K562 (cell line): ENCODE measurements around the gene ACTN1. TPM values are rescaled to one million over a fixed set of nuclear protein-coding genes. Genes with fewer than 3 reads are reported as not detected.

Source experiments
- ATAC-seq: fragments of 200-7000 bp; cut with Tn5 transposase; 3 replicates; pipeline ENCODE4 v1.9.1; 2020; ENCODE audit warnings: moderate library complexity
- BruUV-seq: library from RNA; stranded (reverse); fragments of 400-500 nt; replicated peaks from 2 replicates; lab custom pipeline; 2021; lab: Mats Ljungman, UMichigan
- CTCF ChIA-PET: fragments of 300-600 bp; formaldehyde crosslinking; extraction: SDS; loops from one replicate; lab custom pipeline; 2021; ENCODE audit warnings: low intra/inter-chr PET ratio; lab: Yijun Ruan, JAX
- POLR2A ChIA-PET: fragments of 300-600, 350-650 bp; sonication (Branson Sonifier 250); formaldehyde crosslinking; extraction: SDS; loops from one replicate; lab custom pipeline; 2021; ENCODE audit warnings: antibody characterized with exemption, inconsistent platforms; lab: Yijun Ruan, JAX
- DNase-seq, 4 experiments: peaks; one replicate each; pipeline versions ENCODE4 v3.0.0 to v3.0.0-alpha.2; 2011 to 2018; ENCODE audit warnings: low spot score in 3 of 4, mixed read lengths in 3 of 4; ENCODE audit errors: extremely low read depth in 1 of 4
- FAIRE-seq: peaks from 2 replicates; lab custom pipeline; 2011; peaks lifted over from hg19 to GRCh38; lab: Jason Lieb, UNC
- H2AFZ ChIP-seq: 2 replicates; pipeline ENCODE4 v1.6.0; 2011; ENCODE audit warnings: low read depth, low read length, control low read depth, inconsistent platforms
- H3K27ac ChIP-seq: fragments of 200-600 bp; 3 replicates; pipeline ENCODE4 v1.8.0; 2011; ENCODE audit warnings: low read depth, mild to moderate bottlenecking, control low read depth, inconsistent platforms, low read length, moderate library complexity, mixed read lengths; ENCODE audit errors: extremely low read depth
- H3K27me3 ChIP-seq, 2 experiments: fragments of 300-600 bp in 1 of 2; 2 replicates in 1 of 2; 3 replicates in 1 of 2; pipeline versions ENCODE4 v1.6.0 to v1.8.0; 2011; ENCODE audit warnings: inconsistent platforms in 2 of 2, low read length in 2 of 2, mild to moderate bottlenecking in 1 of 2, mixed read lengths in 1 of 2, moderate library complexity in 1 of 2; ENCODE audit not compliant: control insufficient read depth in 2 of 2, insufficient read depth in 2 of 2
- H3K36me3 ChIP-seq: fragments of 300-600 bp; 3 replicates; pipeline ENCODE4 v1.8.0; 2011; ENCODE audit warnings: mild to moderate bottlenecking, low read length, inconsistent platforms; ENCODE audit not compliant: control insufficient read depth, insufficient read depth
- H3K4me1 ChIP-seq, 2 experiments: fragments of 200-600 bp in 1 of 2; replicated peaks in 1 of 2; 2 replicates in 1 of 2; 3 replicates in 1 of 2; pipeline versions ENCODE4 v1.5.1 to v1.8.0; 2011; ENCODE audit warnings: inconsistent platforms in 2 of 2, low read length in 2 of 2, mild to moderate bottlenecking in 1 of 2, mixed read lengths in 1 of 2, moderate library complexity in 1 of 2; ENCODE audit not compliant: control insufficient read depth in 2 of 2, insufficient read depth in 2 of 2
- H3K4me2 ChIP-seq: 2 replicates; pipeline ENCODE4 v1.6.1; 2011; ENCODE audit warnings: low read length, control low read depth, inconsistent platforms, mixed read lengths; ENCODE audit not compliant: insufficient read depth
- H3K4me3 ChIP-seq: fragments of 200-600 bp; sonication (generic), shearing (Covaris generic); 2 replicates; pipeline ENCODE4 v1.5.1; 2016; ENCODE audit warnings: control low read depth, inconsistent platforms
- H3K79me2 ChIP-seq: fragments of 200-600 bp; 3 replicates; pipeline ENCODE4 v1.8.0; 2011; ENCODE audit warnings: low read length, inconsistent platforms; ENCODE audit not compliant: control insufficient read depth, insufficient read depth
- H3K9ac ChIP-seq, 2 experiments: 2 replicates each; pipeline versions ENCODE4 v1.6.0 to v1.6.1; 2011; ENCODE audit warnings: low read depth in 2 of 2, low read length in 2 of 2, control low read depth in 1 of 2, inconsistent platforms in 1 of 2, mild to moderate bottlenecking in 1 of 2, mixed read lengths in 1 of 2; ENCODE audit not compliant: insufficient read depth in 1 of 2
- H3K9me1 ChIP-seq: one replicate; pipeline ENCODE4 v1.6.0; 2011; ENCODE audit warnings: inconsistent platforms, mild to moderate bottlenecking, low read length, moderate library complexity; ENCODE audit not compliant: control insufficient read depth, insufficient read depth
- H3K9me3 ChIP-seq: replicated peaks from 2 replicates; pipeline ENCODE4 v1.5.1; 2011; ENCODE audit warnings: low read depth, low read length, inconsistent platforms; ENCODE audit not compliant: control insufficient read depth, insufficient read depth
- H4K20me1 ChIP-seq: replicated peaks from 2 replicates; pipeline ENCODE4 v1.6.1; 2011; ENCODE audit warnings: low read length, inconsistent platforms, mixed read lengths; ENCODE audit not compliant: control insufficient read depth, insufficient read depth
- KDM1A ChIP-seq, 2 experiments: fragments of 450-650 bp; IDR thresholded peaks; 2 replicates each; pipeline ENCODE4 v1.6.1; 2016; ENCODE audit warnings: mild to moderate bottlenecking in 2 of 2
- L3MBTL2 ChIP-seq: fragments of 450-650 bp; IDR thresholded peaks from 2 replicates; pipeline ENCODE4 v1.6.1; 2016; ENCODE audit warnings: mild to moderate bottlenecking, moderate library complexity
- NFXL1 ChIP-seq: fragments of 450-650 bp; formaldehyde crosslinking; IDR thresholded peaks from 2 replicates; pipeline ENCODE4 v1.4.0; 2021; ENCODE audit warnings: mild to moderate bottlenecking
- REST ChIP-seq, 2 experiments: fragments of 450-650 bp; formaldehyde crosslinking in 1 of 2; IDR thresholded peaks; 2 replicates each; pipeline versions ENCODE4 v1.4.0 to v1.6.1; 2014 to 2020; ENCODE audit warnings: mild to moderate bottlenecking in 2 of 2, borderline replicate concordance in 1 of 2, low read depth in 1 of 2
- ZHX1 ChIP-seq: fragments of 150-350 bp; conservative IDR thresholded peaks from 2 replicates; pipeline ENCODE4 v1.6.1; 2014; ENCODE audit warnings: low read length
- ZNF449 ChIP-seq: fragments of 250-450 bp; sonication (Bioruptor Pico); IDR thresholded peaks from 2 replicates; pipeline ENCODE4 v1.8.0; 2022; ENCODE audit warnings: moderate library complexity, mild to moderate bottlenecking, inconsistent platforms
- ZNF655 ChIP-seq: fragments of 250-450 bp; sonication (Bioruptor Pico); IDR thresholded peaks from 2 replicates; pipeline ENCODE4 v1.5.0; 2021
- WGBS: fragments of 100-300 bp; shearing (Covaris generic); methylation state at CpG from one replicate; pipeline ENCODE4 v1.1.6; 2016; ENCODE audit warnings: low coverage, mixed read lengths; ENCODE audit not compliant: insufficient coverage; ENCODE audit errors: missing lambda C conversion rate; 5-methylcytosine and 5-hydroxymethylcytosine counted together
- in situ Hi-C: fragments of 300-500 bp; cut with MboI; formaldehyde crosslinking; loops from 4 replicates; pipeline ENCODE4 v1.15.0; 2018; ENCODE audit warnings: inconsistent platforms, mixed read lengths
- intact Hi-C: fragments of 100-400 bp; cut with micrococcal nuclease; formaldehyde crosslinking; loops from 2 replicates; pipeline ENCODE4 v1.14.2; 2022
- polyA plus RNA-seq, 8 experiments: library from polyadenylated mRNA; depleted of rRNA in 4 of 8; stranded (reverse) in 5 of 8; unstranded in 3 of 8; fragments of >200 nt; fragmentation: Nextera tagmentation in 2 of 8; fragmentation: Illumina TruSeq in 1 of 8; extraction: Ambion mirVana in 2 of 8; extraction: Trizol in 1 of 8; gene quantifications; 2 replicates each; pipeline versions ENCODE4 v1.2.1 to v1.2.3, GENCODE V29; 2011 to 2014; ENCODE audit warnings: inconsistent platforms in 1 of 8, missing spikeins in 1 of 8
- total RNA-seq, 7 experiments: library from RNA; depleted of rRNA in 6 of 7; stranded (reverse); fragments of >200 nt in 6 of 7; fragmentation: Illumina TruSeq in 2 of 7; extraction: Trizol in 2 of 7; gene quantifications; 2 replicates each; pipeline versions ENCODE4 v1.2.1 to v1.2.3, GENCODE V29; 2011 to 2021; ENCODE audit warnings: low replicate concordance in 1 of 7

Gene ACTN1
- total and polyA plus RNA-seq, 9 of the 15 experiments (the other 6 are each of a cell fraction or from before 2014, with no cell fraction given): 2.2 to 67.7 (median 34.5) TPM

GRCh38 chr14:69002069-69002468 is 23.0 kb upstream of the ACTN1 start:
- H3K9me3 ChIP-seq: no peaks in the 10 kb centered on the region
- peak; percentile 76 for FAIRE-seq
- POLR2A ChIA-PET: interaction anchor here (1.0 kb wide), 1 partner anchor 8 kb away, joined by 5 read pairs; no protein-coding TSS in a partner anchor
- H3K4me2 ChIP-seq: no peak overlapping the region
- H3K4me3 ChIP-seq: no peak overlapping the region
- H3K36me3 ChIP-seq: no peaks in the 10 kb centered on the region
- peak; percentile 11 to 51 (median 36) for DNase-seq
- peak; percentile 96 for ATAC-seq
- H3K27ac ChIP-seq: no peak overlapping the region
- H3K9ac ChIP-seq: no peak overlapping the region
- H4K20me1 ChIP-seq: no peaks in the 10 kb centered on the region
- no TSS peak for BruUV-seq
- in situ Hi-C loops: no loop called here
- CTCF ChIA-PET: no interaction called here
- peaks cover 0 to 4% of the 10 kb centered on the region in 2 experiments; a peak in 2 of 5 replicates for H3K4me1 ChIP-seq
- WGBS: 11% methylated on average over 3 of the region's 3 CpGs
- H2AFZ ChIP-seq: no peak overlapping the region
- no peaks in the 10 kb centered on the region for H3K9me1 ChIP-seq
- no peaks in the 10 kb centered on the region for H3K79me2 ChIP-seq
- intact Hi-C loops: loop anchor here (10.0 kb wide), 1 partner anchor 87 kb away; no protein-coding TSS in a partner anchor
- 0 out of 5 replicates have a peak, but pooled peaks cover 0 to 5% of the 10 kb centered on the region in 2 experiments for H3K27me3 ChIP-seq
- TF ChIP-seq REST (IDR thresholded peaks at IDR 0.05; ENCODE audit: borderline replicate concordance) (peak; percentile 18; the same call in 1 of the 2 replicates), REST (CRISPR knock-in tag; IDR thresholded peaks at IDR 0.05; ENCODE audit: low read depth) (no peak), ZNF449 (CRISPR knock-in tag) (no peak), L3MBTL2 (no peak), KDM1A (IDR thresholded peaks at IDR 0.05) (no peak), ZHX1 (no peak), ZNF655 (CRISPR knock-in tag) (no peak), NFXL1 (no peak)
